ENCODE results near the gene PGA5.

Gene PGA5

GRCh38 chr11:61297746-61298145 lies 56.8 kb downstream of the PGA5 start:
- peak; percentile 63 to 87 for DNase-seq

DNA sequence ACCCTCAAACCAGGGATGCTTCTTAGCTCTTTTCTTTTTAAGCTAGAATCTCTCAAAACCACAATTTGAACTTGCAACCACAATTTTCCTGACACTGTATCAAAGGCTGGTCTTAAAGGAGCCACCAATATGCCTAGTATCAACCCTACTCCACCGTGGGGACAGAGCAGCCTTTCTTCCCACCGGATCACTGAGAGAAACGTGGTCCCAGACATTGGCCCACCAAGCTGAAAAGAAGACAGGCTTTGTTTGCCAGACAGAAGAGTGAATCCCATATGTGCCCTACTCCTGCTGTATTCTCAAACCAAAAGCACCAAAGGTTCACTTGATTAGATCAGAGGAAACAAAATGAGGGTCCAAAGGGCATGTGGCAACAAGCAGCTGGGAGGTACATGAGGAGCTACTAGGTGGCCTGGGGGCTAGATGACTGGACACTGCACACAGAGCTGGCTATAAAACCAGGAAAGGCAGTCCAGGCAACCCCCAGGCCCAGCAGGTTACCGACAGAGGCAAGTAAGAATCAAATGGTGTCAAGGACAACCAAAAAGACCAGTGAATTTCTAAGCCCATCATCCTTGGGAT lies 57.8 kb downstream of the PGA5 start:
- DNase-seq, result no peak

All from inflammatory macrophage treated with lipopolysaccharide for 1 hour (primary cell).